IMR-90 (cell line): ENCODE results near the gene RABGEF1. TPM values are rescaled to one million over a fixed set of nuclear protein-coding genes. Genes with fewer than 3 reads are reported as not detected.

Experiments used
- ATAC-seq: fragments of 200-7000 bp; cut with Tn5 transposase; 2 replicates; pipeline ENCODE4 v1.9.1; 2020; ENCODE audit warnings: low read depth, mild to moderate bottlenecking, moderate library complexity
- BruUV-seq: library from RNA; stranded (reverse); fragments of 400-500 nt; replicated peaks from 2 replicates; lab custom pipeline; 2021; lab: Mats Ljungman, UMichigan
- CTCF ChIA-PET: fragments of 300-600 bp; formaldehyde crosslinking; extraction: SDS; loops from one replicate; lab custom pipeline; 2021; ENCODE audit warnings: antibody characterized with exemption; lab: Yijun Ruan, JAX
- POLR2A ChIA-PET: fragments of 300-600 bp; sonication (Branson Sonifier 250); formaldehyde crosslinking; loops from one replicate; lab custom pipeline; 2022; ENCODE audit warnings: antibody characterized with exemption; ENCODE audit not compliant: unreplicated experiment; lab: Charles Lee
- DNase-seq: peaks from one replicate; pipeline ENCODE4 v3.0.0; 2013
- H2AFZ ChIP-seq: replicated peaks from 2 replicates; pipeline ENCODE3; 2013; ENCODE audit warnings: low read length, mild to moderate bottlenecking; ENCODE audit not compliant: poor library complexity
- H2AK5ac ChIP-seq: 2 replicates; pipeline ENCODE4 v1.6.1; 2013; ENCODE audit warnings: low read depth, low read length, inconsistent platforms
- H2AK9ac ChIP-seq: replicated peaks from 2 replicates; pipeline ENCODE3; 2013; ENCODE audit warnings: mild to moderate bottlenecking, low read depth, low read length, moderate library complexity; ENCODE audit not compliant: poor library complexity
- H2BK120ac ChIP-seq: 2 replicates; pipeline ENCODE4 v1.6.1; 2013; ENCODE audit warnings: low read depth, low read length, inconsistent platforms
- H2BK15ac ChIP-seq: 3 replicates; pipeline ENCODE4 v1.6.1; 2013; ENCODE audit warnings: low read depth, low read length, inconsistent platforms
- H2BK20ac ChIP-seq: 2 replicates; pipeline ENCODE4 v1.6.1; 2013; ENCODE audit warnings: low read depth, mild to moderate bottlenecking, inconsistent platforms, low read length, moderate library complexity
- H2BK5ac ChIP-seq: 2 replicates; pipeline ENCODE4 v1.6.1; 2013; ENCODE audit warnings: mild to moderate bottlenecking, low read depth, low read length, inconsistent platforms; ENCODE audit not compliant: poor library complexity, severe bottlenecking
- H3K14ac ChIP-seq: replicated peaks from 2 replicates; pipeline ENCODE4 v1.6.1; 2013; ENCODE audit warnings: low read depth, low read length, inconsistent platforms
- H3K18ac ChIP-seq: 2 replicates; pipeline ENCODE4 v1.6.1; 2013; ENCODE audit warnings: low read depth, low read length, control low read depth
- H3K23ac ChIP-seq: 2 replicates; pipeline ENCODE4 v1.6.1; 2013; ENCODE audit warnings: low read depth, low read length, inconsistent platforms
- H3K27ac ChIP-seq: 2 replicates; pipeline ENCODE4 v1.5.1; 2013; ENCODE audit warnings: mild to moderate bottlenecking, control low read depth, low read length; ENCODE audit not compliant: insufficient read depth
- H3K27me3 ChIP-seq: 2 replicates; pipeline ENCODE4 v1.6.1; 2013; ENCODE audit warnings: low read length; ENCODE audit not compliant: control insufficient read depth, insufficient read depth
- H3K36me3 ChIP-seq: 2 replicates; pipeline ENCODE4 v1.6.1; 2013; ENCODE audit warnings: low read length, mixed read lengths; ENCODE audit not compliant: control insufficient read depth, insufficient read depth
- H3K4ac ChIP-seq: 2 replicates; pipeline ENCODE4 v1.6.1; 2013; ENCODE audit warnings: low read depth, low read length, inconsistent platforms
- H3K4me1 ChIP-seq: 2 replicates; pipeline ENCODE4 v1.6.1; 2013; ENCODE audit warnings: low read length, mixed read lengths; ENCODE audit not compliant: control insufficient read depth, insufficient read depth
- H3K4me2 ChIP-seq: 2 replicates; pipeline ENCODE4 v1.6.1; 2013; ENCODE audit warnings: low read depth, mild to moderate bottlenecking, control low read depth, low read length, moderate library complexity
- H3K4me3 ChIP-seq: 2 replicates; pipeline ENCODE4 v1.5.1; 2013; ENCODE audit warnings: low read depth, mild to moderate bottlenecking, control low read depth, low read length, moderate library complexity; ENCODE audit not compliant: insufficient read depth
- H3K56ac ChIP-seq: 2 replicates; pipeline ENCODE4 v1.6.1; 2013; ENCODE audit warnings: low read length, inconsistent platforms; ENCODE audit not compliant: insufficient read depth; ENCODE audit errors: extremely low read depth
- H3K79me1 ChIP-seq, 2 experiments: 2 replicates each; pipeline ENCODE4 v1.6.1; 2013; ENCODE audit warnings: low read length in 2 of 2, inconsistent platforms in 1 of 2, low read depth in 1 of 2
- H3K9ac ChIP-seq: 2 replicates; pipeline ENCODE4 v1.6.1; 2013; ENCODE audit warnings: low read depth, low read length, control low read depth
- H3K9me1 ChIP-seq: 2 replicates; pipeline ENCODE4 v1.6.1; 2013; ENCODE audit warnings: low read length, inconsistent platforms; ENCODE audit not compliant: insufficient read depth
- H3K9me3 ChIP-seq: 2 replicates; pipeline ENCODE4 v1.6.1; 2013; ENCODE audit warnings: low read length; ENCODE audit not compliant: control insufficient read depth, insufficient read depth
- H4K20me1 ChIP-seq: 2 replicates; pipeline ENCODE4 v1.6.1; 2013; ENCODE audit warnings: low read length, inconsistent platforms; ENCODE audit not compliant: insufficient read depth
- H4K5ac ChIP-seq: 2 replicates; pipeline ENCODE4 v1.6.1; 2013; ENCODE audit warnings: mild to moderate bottlenecking, low read depth, low read length, control low read depth
- H4K8ac ChIP-seq, 2 experiments: 2 replicates each; pipeline ENCODE4 v1.6.1; 2013; ENCODE audit warnings: low read depth in 2 of 2, low read length in 2 of 2, control low read depth in 1 of 2, inconsistent platforms in 1 of 2
- H4K91ac ChIP-seq: 2 replicates; pipeline ENCODE4 v1.6.1; 2013; ENCODE audit warnings: low read depth, low read length, inconsistent platforms; ENCODE audit not compliant: insufficient read depth
- BHLHE40 ChIP-seq: fragments of 150-350 bp; IDR thresholded peaks from 2 replicates; pipeline ENCODE4 v1.6.1; 2016; ENCODE audit warnings: mild to moderate bottlenecking, low read depth, low read length
- CHD1 ChIP-seq: IDR thresholded peaks from 2 replicates; pipeline ENCODE4 v1.6.1; 2012; ENCODE audit warnings: low read depth, low read length, improper control_type of control experiment
- ELK1 ChIP-seq: fragments of 150-350 bp; IDR thresholded peaks from 2 replicates; pipeline ENCODE4 v1.6.1; 2016; ENCODE audit warnings: low read depth, mild to moderate bottlenecking, low read length, moderate library complexity, borderline replicate concordance
- FOS ChIP-seq: fragments of 150-350 bp; IDR thresholded peaks from 2 replicates; pipeline ENCODE4 v1.6.1; 2016; ENCODE audit warnings: low read depth, low read length
- MAFK ChIP-seq: IDR thresholded peaks from 2 replicates; pipeline ENCODE4 v1.6.1; 2012; ENCODE audit warnings: low read depth, low read length, improper control_type of control experiment
- MAZ ChIP-seq: IDR thresholded peaks from 2 replicates; pipeline ENCODE4 v1.6.1; 2012; ENCODE audit warnings: low read depth, mild to moderate bottlenecking, low read length, improper control_type of control experiment, moderate library complexity, borderline replicate concordance
- MXI1 ChIP-seq: IDR thresholded peaks from 2 replicates; pipeline ENCODE4 v1.6.1; 2012; ENCODE audit warnings: low read depth, mild to moderate bottlenecking, low read length, moderate library complexity, borderline replicate concordance
- NFE2L2 ChIP-seq: fragments of 150-350 bp; IDR thresholded peaks from 2 replicates; pipeline ENCODE4 v1.6.1; 2016; ENCODE audit warnings: low read depth, mild to moderate bottlenecking, low read length
- POLR2A ChIP-seq: IDR thresholded peaks from 2 replicates; pipeline ENCODE4 v1.6.1; 2012; ENCODE audit warnings: mild to moderate bottlenecking, low read depth, low read length
- RAD21 ChIP-seq: IDR thresholded peaks from 2 replicates; pipeline ENCODE4 v1.6.1; 2012; ENCODE audit warnings: low read length, improper control_type of control experiment
- RFX5 ChIP-seq: IDR thresholded peaks from 2 replicates; pipeline ENCODE4 v1.8.0; 2012; ENCODE audit warnings: low read depth, mild to moderate bottlenecking, low read length, moderate library complexity
- SMC3 ChIP-seq: fragments of 150-350 bp; IDR thresholded peaks from 2 replicates; pipeline ENCODE4 v1.6.1; 2016; ENCODE audit warnings: low read depth, mild to moderate bottlenecking, antibody characterized with exemption, low read length, moderate library complexity
- USF2 ChIP-seq: fragments of 150-350 bp; IDR thresholded peaks from 2 replicates; pipeline ENCODE4 v1.6.1; 2017; ENCODE audit warnings: mild to moderate bottlenecking, antibody characterized with exemption, low read length, low read depth
- WGBS, 2 experiments: methylation state at CpG; one replicate each; pipeline versions ENCODE4 v1.1.5 to v1.1.7; 2013; ENCODE audit warnings: missing lambda C conversion rate in 2 of 2; ENCODE audit not compliant: insufficient read length in 1 of 2; ENCODE audit errors: extremely low coverage in 2 of 2; 5-methylcytosine and 5-hydroxymethylcytosine counted together
- dilution Hi-C: fragments of 300-500 bp; cut with HindIII; formaldehyde crosslinking; loops from one replicate; pipeline ENCODE4 v1.14.3; 2018; ENCODE audit warnings: low sequenced_read_pairs; ENCODE audit not compliant: unreplicated experiment
- in situ Hi-C: fragments of 300-500 bp; cut with MboI; formaldehyde crosslinking; loops from 3 replicates; pipeline ENCODE4 v1.14.3; 2019; ENCODE audit warnings: low sequenced_read_pairs, inconsistent platforms, mixed read lengths
- intact Hi-C: fragments of 100-400 bp; cut with micrococcal nuclease; formaldehyde crosslinking; loops from 2 replicates; pipeline ENCODE4 v1.10.0; 2022
- polyA plus RNA-seq, 3 experiments: library from polyadenylated mRNA; depleted of rRNA; stranded (reverse); fragments of >200 nt; gene quantifications; 2 replicates each; pipeline ENCODE4 v1.2.3, GENCODE V29; 2012; ENCODE audit warnings: low replicate concordance in 1 of 3
- total RNA-seq: library from RNA; depleted of rRNA; stranded (reverse); fragments of >200 nt; gene quantifications from 2 replicates; pipeline ENCODE4 v1.2.3, GENCODE V29; 2012

RABGEF1 gene
- total and polyA plus RNA-seq, 2 of the 4 experiments (the other 2 are of a cell fraction) = 34.9 to 56.6 TPM

GRCh38 chr7:66757939-66758338 lies 17.4 kb downstream of the RABGEF1 start:
- TF ChIP-seq MXI1 (no peak), SMC3 (no peak), RAD21 (no peak), BHLHE40 (no peak), NFE2L2 (no peak), MAZ (no peak), FOS (no peak), RFX5 (no peak), POLR2A (no peak), CHD1 (no peak), ELK1 (no peak), USF2 (no peak), MAFK (no peak)
- H2BK120ac ChIP-seq = no peak overlapping the region
- no peak overlapping the region for H2AFZ ChIP-seq
- H2BK15ac ChIP-seq = no peak overlapping the region
- H2AK5ac ChIP-seq = no peak overlapping the region; the same call in 1 of the 2 replicates
- ChIA-PET POLR2A (no interaction called here), CTCF (no interaction called here)
- no peaks in the 10 kb centered on the region for H3K9me3 ChIP-seq
- no peak overlapping the region for H4K8ac ChIP-seq
- no peak overlapping the region for H2BK20ac ChIP-seq
- no peak overlapping the region for H2BK5ac ChIP-seq
- H3K56ac ChIP-seq = no peak overlapping the region
- intact Hi-C loops (no loop called here), dilution Hi-C loops (no loop called here), in situ Hi-C loops (no loop called here)
- H4K20me1 ChIP-seq = peaks cover 66% of the 10 kb centered on the region
- no peak overlapping the region for H3K4me3 ChIP-seq
- peaks cover 2% of the 10 kb centered on the region for H3K4me1 ChIP-seq
- no peak overlapping the region for H2AK9ac ChIP-seq
- H3K27ac ChIP-seq = no peak overlapping the region
- no peak overlapping the region for H3K4ac ChIP-seq
- H4K5ac ChIP-seq = no peak overlapping the region
- H4K91ac ChIP-seq = no peak overlapping the region
- no CpG with 5 or more reads among the region's 6 CpGs for WGBS, 2 experiments
- BruUV-seq = no TSS peak
- H3K9me1 ChIP-seq = peaks cover 21% of the 10 kb centered on the region
- H3K27me3 ChIP-seq = no peaks in the 10 kb centered on the region
- DNase-seq = no peak
- H3K14ac ChIP-seq = no peak overlapping the region
- no peak for ATAC-seq
- H3K23ac ChIP-seq = no peak overlapping the region
- peaks cover 6% of the 10 kb centered on the region for H3K36me3 ChIP-seq
- no peak overlapping the region for H3K9ac ChIP-seq
- H3K79me1 ChIP-seq = peaks cover 27 to 77% of the 10 kb centered on the region in 2 experiments
- H3K18ac ChIP-seq = no peak overlapping the region
- no peak overlapping the region for H3K4me2 ChIP-seq
